Renal cortex interstitium (tissue), 11 donors: ENCODE measurements around the gene FLCN. TPM values are rescaled to one million over a fixed set of nuclear protein-coding genes. Genes with fewer than 3 reads are reported as not detected.
A peak's percentile ranks its signal among the peaks of the same experiment; 100 is the strongest.

Source experiments
- DNase-seq, 11 donors: peaks; one replicate each; pipeline ENCODE4 v3.0.0-alpha.2; 2013; ENCODE audit warnings: low read depth in 9 of 11, low spot score in 4 of 11; ENCODE audit errors: extremely low read depth in 1 of 11
- polyA plus RNA-seq, 3 donors: library from polyadenylated mRNA; unstranded; fragments of 120-200 nt; gene quantifications; one replicate each; pipeline ENCODE4 v1.2.1, GENCODE V29; 2013; ENCODE audit not compliant: insufficient read length in 3 of 3

Gene FLCN
- polyA plus RNA-seq, 3 donors, result 27.1 to 41.8 (median 29.7) TPM

DNA sequence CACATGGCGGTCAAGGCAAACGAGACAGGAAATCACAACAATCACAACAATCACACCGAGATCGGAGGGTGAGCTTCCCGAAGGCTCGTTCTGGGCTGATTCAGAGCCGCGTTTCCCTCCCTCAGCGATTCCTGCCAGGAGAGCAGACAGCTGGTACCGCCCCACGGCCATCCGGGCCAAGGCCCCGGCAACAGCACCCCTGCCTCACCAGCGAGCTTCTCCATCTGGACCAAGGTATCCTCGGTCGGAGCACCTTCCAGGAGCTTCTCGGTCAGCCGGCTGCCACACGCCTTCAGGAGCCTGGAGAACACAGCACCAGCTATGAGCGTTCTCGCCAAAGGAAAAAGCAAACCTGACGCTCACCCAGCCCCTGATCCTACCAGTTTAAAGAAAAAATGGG lies 15.6 kb downstream of the FLCN start:
- DNase-seq, result no peak

DNA sequence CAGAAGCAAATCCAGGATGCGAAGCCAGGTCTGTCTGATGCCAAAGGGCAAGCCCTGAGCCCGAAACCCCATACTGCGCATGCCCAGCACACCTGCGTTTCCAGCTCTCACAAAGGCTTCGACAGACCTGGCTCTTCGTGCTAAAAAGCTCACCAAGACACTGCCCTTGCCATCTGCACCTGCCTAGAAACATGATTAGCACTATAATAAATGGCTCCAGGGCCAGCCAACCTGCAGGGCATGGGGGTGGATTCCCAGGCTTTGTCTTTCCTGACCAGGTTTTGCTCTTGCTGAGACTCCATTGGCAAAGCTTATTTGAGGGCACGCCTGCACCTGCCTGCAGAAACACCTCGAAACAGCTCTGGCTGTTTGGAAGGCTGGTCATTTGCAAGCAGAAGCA lies 16.4 kb downstream of the FLCN start:
- DNase-seq, result no peak

DNA sequence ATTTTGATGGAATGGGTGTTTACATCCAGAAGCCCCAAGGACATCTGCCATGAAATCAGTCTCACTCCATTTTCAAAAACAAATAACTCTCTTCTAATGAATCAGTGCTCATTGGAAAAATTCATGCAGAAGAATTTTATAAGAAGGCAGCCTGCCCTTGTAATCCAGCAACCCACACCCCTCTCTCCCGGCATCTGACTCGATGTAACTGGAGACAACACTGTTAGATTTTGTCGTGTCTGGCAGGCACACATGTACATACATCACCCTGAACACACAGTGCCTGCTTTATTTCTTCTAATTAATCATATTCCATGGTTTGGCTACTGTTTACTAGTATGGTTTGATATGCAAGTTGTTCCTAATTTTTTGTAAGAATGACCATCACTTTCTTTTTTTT lies 19.0 kb downstream of the FLCN start:
- no peak for DNase-seq

DNA sequence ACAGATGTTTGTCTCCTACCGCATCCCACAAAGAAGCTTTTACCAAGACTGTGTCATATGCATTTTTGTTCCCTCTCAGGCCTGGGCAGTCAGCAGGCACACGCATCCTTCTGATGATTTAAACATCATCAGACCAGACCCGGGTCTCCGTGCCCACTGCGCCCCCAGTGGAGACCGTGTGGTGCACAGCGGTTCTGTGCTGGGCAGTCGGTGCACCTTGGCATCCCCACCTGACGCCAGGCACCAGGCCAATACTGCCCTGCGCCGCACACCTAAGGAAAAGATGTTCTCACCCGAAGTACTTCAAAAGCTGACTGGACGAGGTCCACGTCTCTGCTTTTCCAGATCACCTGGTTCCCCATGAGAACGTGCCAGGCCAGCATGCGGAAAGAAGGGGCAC lies 20.2 kb downstream of the FLCN start:
- DNase-seq, result no peak

DNA sequence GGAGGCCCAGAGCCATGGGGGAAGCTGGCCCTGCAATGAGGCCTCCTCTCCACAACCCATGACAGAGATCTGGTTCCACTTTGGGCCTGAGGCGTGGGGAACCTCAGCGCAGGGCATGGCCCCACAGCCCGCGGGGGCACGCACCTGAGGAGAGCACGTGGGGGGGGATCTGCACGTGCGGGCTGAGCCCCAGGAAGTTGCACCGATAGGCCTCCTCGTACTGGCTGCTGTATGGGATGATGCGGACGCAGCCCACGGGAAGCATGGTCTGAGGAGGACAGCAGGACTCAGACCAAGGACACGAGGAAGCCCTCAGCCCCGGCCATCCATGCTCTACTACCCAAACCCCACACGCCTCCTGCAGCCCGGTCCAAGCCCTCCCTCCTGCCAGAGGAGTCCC lies 20.7 kb downstream of the FLCN start:
- no peak for DNase-seq

DNA sequence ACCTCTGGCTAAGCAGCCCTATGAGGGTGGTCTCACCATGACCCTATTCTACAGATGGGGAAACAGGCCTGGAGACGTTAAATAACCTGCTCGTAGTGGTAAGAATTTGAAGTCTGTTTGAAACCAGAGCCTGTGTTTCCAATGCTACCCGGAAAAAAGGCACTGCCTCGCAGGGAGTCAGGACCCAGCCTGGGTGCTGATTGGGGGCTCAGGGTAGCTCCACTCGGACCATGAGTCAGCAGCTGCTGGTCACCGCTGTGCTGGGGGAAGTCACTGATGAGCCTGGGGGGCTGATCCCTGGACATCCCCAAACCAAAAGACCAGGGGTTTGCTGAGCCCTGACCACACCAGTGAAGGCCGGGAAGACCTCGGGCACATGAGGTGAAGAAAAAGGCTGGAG lies 21.4 kb downstream of the FLCN start:
- DNase-seq, result no peak

DNA sequence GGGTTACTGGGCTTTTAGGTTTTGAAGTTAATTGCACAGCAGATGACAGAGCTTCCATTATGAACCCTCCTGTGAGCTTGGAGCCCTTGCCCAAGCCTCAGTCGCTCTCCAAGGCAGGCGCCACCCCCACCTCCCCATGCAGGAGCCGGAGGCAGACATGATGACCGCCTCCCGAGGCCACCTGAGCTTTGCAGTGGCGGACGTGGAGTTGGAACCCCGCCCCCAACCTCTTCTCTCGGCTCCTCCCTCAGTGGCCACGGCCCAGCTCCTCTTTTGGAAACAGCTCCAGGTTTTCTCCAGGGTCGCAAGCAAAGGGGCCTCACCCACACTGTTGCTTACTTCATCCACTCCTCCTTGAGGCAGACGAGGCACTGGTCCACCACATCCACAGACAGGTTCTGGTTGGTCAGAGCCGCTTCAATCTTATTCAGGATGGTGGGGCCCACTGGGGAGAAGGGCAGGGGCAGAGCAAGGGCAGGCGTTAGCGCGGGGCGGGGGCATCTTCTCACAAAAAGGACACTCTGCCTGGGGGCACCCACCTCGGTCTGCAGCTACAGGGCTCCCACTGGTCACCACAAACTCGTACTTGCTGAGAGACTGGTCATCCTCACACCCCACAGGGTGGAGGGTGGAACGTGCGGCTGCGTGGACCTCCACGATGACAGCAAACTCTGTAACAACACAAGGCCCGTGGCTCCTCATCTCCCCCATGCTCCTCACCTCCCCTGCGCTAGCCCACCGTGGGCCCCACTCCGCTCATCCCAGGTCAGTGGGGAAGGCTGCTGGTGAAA lies 22.1 kb downstream of the FLCN start:
- DNase-seq, result no peak

DNA sequence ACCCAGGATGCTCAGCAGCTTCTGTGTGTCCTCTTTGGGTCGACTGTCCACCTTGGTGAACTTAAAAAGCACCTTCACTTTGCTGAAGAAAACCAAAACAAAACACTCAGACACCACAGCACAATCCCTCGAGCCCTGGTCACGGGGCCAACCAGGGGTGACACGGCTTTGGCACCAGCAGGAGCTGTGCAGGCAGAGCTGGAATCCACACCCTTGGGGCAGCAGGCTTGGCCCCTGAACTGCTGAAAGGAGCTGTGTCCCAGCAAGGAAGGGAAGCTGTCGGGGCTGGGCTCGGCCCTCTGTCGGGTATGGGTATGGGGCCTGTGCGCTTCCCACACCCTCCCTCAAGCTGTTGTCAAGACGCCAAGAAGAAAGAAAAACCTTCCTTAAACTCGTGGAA lies 23.2 kb downstream of the FLCN start:
- no peak for DNase-seq

DNA sequence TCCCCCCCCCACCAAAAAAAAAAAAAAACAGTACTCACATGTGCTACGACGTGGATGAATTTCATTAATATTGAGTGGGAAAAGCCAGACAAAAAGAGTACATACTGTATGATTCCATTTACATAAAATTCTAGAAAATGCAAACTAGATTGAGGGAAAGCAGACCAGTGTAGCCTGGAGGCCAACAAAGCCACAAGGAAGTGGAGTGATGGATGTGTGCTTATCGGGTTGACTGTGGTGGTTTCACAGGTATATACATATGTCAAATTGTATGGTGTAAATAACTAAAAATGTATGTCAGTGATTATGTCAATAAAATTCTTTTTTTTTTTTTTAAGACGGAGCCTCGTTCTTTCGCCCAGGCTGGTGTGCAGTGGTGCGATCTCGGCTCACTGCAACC lies 29.0 kb downstream of the FLCN start:
- no peak for DNase-seq

DNA sequence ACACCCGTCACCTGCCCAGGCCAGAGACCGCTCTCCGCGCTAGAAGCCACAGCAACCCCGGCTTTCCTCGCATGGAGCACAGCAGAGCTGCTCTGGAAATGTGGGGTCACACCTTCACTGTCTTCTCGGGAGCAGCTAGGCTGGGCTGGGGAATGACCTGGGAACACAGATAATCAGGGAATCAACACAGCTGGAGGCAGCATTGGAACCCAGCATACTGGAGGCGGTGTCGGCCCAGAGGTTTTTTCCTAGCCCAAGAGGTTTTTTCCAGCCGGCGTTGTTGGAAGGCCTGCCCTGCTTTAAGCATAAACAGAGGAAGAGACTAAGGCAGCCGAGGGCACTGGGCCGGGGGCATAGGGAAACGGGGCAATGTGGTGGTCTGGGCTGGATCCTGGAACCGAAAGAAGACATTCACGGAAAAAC lies 30.0 kb downstream of the FLCN start:
- DNase-seq, result no peak

DNA sequence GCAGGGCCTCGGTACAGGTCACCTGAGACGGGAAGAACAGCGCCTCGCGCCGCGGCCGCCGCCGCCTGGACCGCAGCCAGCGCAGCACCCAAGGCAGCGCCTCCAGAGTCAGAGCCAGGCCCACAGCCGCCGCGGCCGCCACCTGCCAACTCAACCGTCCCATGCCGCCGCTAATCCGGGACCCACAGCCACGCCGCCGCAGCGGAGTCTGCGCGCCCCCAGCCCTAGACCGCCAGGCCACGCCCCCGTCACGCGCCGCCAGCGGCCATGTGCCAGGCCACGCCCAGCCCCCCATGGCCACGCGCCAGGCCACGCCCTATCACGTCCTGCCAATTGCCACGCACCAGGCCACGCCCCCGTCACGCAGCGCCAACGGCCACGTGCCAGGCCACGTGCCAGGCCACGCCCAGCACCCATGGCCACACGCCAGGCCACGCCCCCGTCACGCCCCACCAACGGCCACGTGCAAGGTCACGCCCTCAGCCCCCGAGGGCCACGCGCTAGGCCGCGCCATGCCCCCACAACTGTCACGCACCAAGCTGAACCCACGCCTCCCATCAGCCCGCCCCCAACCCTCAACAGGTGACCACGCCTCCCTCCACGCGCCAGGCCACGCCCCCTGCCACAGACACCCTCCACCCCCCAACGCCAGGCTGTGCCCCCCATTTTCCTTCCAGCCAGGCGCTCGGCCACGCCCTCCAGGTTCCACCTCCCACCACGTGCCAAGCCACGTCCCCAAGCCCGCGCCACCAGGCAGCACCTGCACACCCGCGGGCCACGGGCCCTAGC lies 30.6 kb downstream of the FLCN start, which contains the start of gene PLD6:
TSS of gene PLD6 (minus strand) at position 210 of the 789 bp plus-strand sequence. CDS start at position 163, 47 bp downstream.
- peak in 7 of 11 donors; percentile 23 to 59 (median 48) for DNase-seq

DNA sequence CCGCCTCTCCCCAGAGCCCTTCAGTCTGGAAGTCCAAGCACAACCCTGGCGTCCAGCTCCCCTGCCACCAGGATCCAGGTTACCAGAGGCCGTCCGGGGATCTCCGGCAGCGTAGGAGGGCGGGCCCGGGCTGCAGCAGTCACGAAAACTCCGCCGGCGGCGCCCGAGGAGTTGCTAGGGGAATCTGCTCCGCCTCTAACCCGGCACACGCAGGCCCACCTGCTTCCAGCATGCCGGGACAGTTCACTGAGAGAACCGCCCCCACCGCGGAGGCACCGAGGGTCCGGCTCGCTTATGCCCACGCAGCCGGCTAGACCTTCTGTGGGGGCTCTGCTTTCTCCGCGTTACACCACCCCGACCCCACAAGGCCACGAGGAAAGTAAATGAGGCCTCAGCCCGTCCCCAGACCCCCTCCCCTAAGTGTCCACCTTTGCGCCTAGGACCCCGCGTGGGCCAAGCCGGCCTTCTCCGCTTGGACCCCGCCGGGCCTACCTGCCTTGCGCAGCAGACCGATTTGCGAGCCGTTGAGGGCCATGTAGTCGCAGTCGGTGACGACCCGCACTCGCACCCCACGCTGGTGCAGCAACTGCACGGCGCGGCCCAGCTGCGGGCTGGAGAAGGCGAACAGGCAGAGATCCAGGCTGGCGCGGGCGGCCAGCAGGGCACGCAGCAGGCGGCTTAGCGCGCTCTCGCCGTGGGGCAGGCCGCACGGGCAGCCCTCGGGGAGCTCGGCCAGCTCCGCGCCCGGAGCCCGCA lies 31.4 kb downstream of the FLCN start:
- DNase-seq, result peak in 4 of 11 donors; percentile 37 to 46 (median 42)

DNA sequence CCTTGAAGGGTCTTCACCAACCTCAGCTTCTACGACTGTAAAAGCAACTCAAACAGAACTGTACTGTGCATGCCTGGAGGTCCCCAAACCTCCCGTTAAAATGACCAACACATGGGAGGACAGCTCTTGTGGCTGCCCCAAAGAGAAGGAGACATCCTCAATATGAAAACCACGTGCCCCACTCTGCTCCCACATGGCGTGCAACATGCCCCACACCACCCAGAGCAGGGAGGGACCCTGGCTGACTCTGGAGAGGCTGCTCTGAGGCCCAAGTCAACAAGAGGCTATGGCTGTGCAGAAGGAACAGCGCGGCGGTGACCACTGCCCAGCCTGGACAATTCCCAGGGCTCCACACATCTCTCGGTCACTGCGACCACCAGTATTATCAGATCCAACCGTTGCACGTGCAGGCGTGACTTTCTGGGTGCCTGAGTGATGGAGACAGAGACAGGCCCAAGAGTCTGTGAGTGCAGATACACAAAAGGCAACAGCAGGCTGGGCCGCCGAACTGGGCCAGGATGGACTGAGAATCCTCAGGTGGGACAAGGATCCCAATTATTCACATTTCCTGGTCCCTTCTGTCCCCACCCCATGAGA lies 32.2 kb downstream of the FLCN start:
- no peak for DNase-seq

DNA sequence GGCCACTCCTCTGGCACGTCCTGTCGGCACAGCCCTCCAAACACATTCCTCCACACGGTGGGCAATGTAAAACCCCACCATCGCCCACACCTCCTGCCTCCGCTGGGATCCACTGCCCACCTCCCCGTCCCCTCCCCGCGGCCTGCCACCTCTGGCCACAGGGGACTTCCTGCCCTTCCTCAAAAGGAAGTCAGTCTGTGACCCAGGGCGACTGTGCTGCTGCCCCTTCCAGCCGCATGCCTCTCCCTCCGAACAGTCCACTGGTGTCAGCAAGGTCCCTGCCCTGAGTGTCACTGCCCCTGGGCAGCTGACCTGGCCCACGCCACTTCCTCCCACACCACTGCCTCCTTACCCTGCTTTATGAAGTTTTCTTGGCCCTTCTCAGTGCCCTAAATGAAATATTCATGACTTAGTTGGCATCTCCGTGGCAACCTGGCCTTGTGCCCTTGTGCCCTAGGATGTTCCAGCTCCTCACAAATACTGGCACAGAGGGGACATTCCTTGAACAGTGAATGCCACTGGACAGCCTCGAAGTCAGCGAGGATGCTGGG lies 32.9 kb downstream of the FLCN start:
- no peak for DNase-seq

DNA sequence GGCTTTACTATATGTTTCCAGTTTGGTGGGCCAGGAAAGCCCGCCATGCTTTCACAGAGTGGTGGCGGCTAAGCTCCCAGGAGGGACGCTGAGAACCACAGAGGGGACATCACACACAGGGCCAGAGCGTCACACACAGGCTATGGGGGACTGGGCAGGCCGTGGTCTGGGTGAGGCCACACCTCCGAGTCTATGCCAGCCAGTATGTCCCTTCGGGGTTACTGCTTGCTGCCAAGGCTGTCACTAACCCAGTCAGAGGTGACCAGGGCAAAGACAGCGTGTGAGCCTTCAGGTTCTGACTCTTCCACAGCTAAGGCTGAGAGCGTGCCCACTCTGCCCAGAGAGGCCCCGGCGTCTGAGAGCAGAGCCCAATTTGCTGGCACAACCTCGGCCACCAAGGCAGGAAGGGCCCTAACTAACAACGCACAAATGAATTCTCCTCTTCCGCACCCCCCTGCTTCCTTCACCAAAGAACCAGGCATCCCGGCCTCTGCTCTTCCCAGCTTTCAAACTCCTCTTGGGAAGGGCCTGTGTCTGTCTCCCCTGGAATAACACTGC lies 33.7 kb downstream of the FLCN start:
- no peak for DNase-seq

DNA sequence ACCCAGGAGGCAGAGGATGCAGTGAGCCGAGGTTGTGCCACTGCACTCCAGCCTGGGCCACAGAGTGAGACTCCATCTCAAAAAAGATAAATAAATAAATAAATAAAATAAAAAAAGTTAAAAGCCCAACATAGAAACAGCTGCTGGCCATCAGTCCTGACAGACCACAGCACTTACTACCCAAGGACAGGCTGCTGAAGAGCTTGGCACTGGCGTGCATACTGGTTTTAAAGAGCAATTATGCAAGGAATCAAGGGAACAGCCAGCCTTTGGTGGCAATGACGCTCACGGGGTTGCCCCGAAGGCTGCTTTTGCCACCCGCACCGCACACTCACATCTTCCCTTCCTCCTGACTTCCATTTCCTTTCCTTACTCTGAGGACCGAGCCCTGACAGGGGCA lies 35.1 kb downstream of the FLCN start:
- DNase-seq, result no peak

DNA sequence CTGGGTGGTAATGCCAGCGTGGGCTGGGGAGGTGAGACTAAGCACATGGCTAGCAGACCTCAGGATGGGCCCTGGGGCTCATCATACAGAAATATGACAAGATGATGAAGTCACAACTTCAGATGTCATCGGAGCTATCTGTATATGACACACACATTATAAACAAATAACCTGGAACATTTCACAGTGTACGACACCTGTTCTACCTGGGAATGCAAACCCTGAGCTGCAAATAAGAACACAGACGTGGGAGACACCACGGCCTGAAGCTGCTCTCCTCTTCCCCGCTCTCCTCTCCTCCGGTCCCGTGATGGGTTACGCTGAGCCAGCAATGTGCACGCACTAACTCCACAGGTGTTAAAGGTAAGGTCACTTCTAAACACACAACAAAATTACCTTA lies 35.7 kb downstream of the FLCN start:
- DNase-seq, result no peak

DNA sequence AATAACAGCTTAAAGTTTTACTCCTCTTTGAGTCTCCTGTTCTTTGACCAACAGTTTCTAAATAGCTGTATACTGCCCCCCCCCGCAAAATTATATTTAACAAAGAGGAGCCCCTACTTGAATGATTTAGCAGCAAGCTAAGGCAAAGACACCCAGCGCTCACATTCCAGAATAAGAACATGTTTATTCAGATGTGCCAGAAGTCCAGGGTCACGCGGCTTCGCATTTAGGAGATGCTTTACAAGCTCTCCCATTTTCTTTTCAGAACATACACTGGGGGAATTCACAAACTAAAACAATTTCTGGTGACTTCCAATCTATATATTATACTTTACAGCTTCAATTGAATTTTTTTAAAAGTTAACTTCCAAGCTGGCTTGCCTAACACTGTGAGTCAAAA lies 36.1 kb downstream of the FLCN start:
- peak in 2 of 11 donors; percentile 21 to 32 for DNase-seq

DNA sequence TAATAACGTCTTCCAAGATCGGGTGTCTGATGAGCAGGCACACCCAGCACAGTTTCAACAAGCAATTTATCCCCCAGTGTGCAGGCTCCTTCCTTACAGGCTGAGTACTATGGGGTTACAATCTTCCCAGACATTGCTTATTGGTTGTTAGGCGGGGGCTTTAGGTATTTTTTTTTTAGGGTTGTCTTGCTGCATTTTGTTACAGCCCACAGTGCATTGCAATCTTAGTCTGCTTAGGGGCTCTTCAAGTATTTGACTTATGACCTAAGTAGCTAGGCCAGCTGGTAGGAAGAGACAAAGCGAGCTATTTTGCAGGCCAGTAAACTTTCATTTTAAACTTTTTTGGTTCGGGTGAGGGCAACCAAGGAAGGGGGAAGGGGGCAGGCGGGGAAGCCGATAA lies 36.7 kb downstream of the FLCN start:
- no peak for DNase-seq
